Right lobe of liver (tissue), 6 donors: ENCODE measurements around the gene MSRB1. TPM values are rescaled to one million over a fixed set of nuclear protein-coding genes. Genes with fewer than 3 reads are reported as not detected.

Experiments used
- ATAC-seq, 4 donors: fragments of 200-7000 bp; cut with Tn5 transposase; one replicate each; pipeline ENCODE4 v1.9.1; 2020; ENCODE audit warnings: mild to moderate bottlenecking in 4 of 4, moderate library complexity in 4 of 4
- DNase-seq, 3 donors: peaks; one replicate each; pipeline ENCODE4 v3.0.0-alpha.2; 2020
- H3K27ac ChIP-seq, 3 donors: fragments of 200-600 bp; one replicate each; pipeline ENCODE4 v1.8.0; 2022
- H3K27me3 ChIP-seq, 2 donors: fragments of 200-600 bp; one replicate each; pipeline ENCODE4 v1.8.0; 2022
- H3K36me3 ChIP-seq, 4 donors: fragments of 200-600 bp; sonication (generic) in 1 of 4; one replicate each; pipeline versions ENCODE4 v1.5.1 to v1.8.0; 2017 to 2022; ENCODE audit warnings: control low read depth in 1 of 4
- H3K4me1 ChIP-seq, 4 donors: fragments of 200-600 bp; sonication (generic) in 1 of 4; one replicate each; pipeline versions ENCODE4 v1.5.1 to v1.8.0; 2017 to 2022; ENCODE audit warnings: control low read depth in 1 of 4
- H3K4me3 ChIP-seq, 3 donors: fragments of 200-600 bp; one replicate each; pipeline ENCODE4 v1.8.0; 2022
- H3K9me3 ChIP-seq, 4 donors: fragments of 200-600 bp; sonication (generic) in 1 of 4; one replicate each; pipeline versions ENCODE4 v1.5.1 to v1.8.0; 2017 to 2022; ENCODE audit warnings: control low read depth in 1 of 4
- POLR2A ChIP-seq: fragments of 450-650 bp; IDR thresholded peaks from one replicate; pipeline ENCODE4 v1.6.1; 2017; ENCODE audit warnings: antibody characterized with exemption, mild to moderate bottlenecking
- WGBS: methylation state at CpG from one replicate; pipeline ENCODE4 v1.1.6; 2018; ENCODE audit warnings: low coverage, low lambda C conversion rate; ENCODE audit not compliant: insufficient coverage; ENCODE audit errors: missing lambda C conversion rate; 5-methylcytosine and 5-hydroxymethylcytosine counted together
- intact Hi-C, 2 donors: fragments of 100-400 bp; cut with DNase I; formaldehyde crosslinking; loops; one replicate each; pipeline versions ENCODE4 v1.11.2 to v1.14.1; 2022
- total RNA-seq, 6 experiments: library from RNA; depleted of rRNA in 2 of 6; stranded (reverse); fragments of >200 nt in 2 of 6; fragmentation: NEBNext Ultra II Directional in 3 of 6; extraction: Animal tissue kit (Norgen Biotek cat#: 25700) in 3 of 6; gene quantifications; one replicate each; pipeline versions ENCODE4 v1.1.0 to v1.2.4, GENCODE V29; 2016 to 2023
- TF ChIP-seq, protein P1 (sequence below), 4 donors: fragments of 200-600 bp in 3 of 4; fragments of 450-650 bp in 1 of 4; IDR thresholded peaks; one replicate each; pipeline versions ENCODE4 v1.5.1 to v1.8.0; 2016 to 2022; ENCODE audit warnings: antibody characterized with exemption in 4 of 4, mild to moderate bottlenecking in 2 of 4
- donor health status: DM: no; HTN: yes; CAD: no.
- donor health status: DM: no; HTN: no; CAD: no.
- donor health status: DM: no; HTN: no; CAD: no.
- donor health status: DM: no; HTN: yes; CAD: no.
- donor health status: DM: no; HTN: yes; CAD: no.

MSRB1 gene
- total RNA-seq, 6 experiments from 2014 or later = 63.4 to 121 (median 98.5) TPM

DNA sequence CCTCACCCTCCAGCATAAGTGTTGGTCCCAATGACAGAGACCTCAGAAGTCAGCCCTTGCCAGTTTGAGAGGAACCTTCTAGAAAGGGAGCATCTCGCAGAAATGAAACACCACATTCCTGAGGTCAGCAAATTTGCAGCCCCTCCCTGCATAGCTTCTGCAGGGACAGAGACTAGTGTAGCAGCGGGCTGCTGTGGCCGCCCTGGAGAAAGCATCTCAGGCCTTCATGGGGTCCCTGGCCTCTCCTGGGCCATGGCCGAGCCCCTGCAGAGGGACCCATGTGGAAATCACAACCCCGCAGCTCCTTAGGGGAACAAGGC, 36.2 kb downstream of the MSRB1 start:
- TF ChIP-seq, protein P1, sequence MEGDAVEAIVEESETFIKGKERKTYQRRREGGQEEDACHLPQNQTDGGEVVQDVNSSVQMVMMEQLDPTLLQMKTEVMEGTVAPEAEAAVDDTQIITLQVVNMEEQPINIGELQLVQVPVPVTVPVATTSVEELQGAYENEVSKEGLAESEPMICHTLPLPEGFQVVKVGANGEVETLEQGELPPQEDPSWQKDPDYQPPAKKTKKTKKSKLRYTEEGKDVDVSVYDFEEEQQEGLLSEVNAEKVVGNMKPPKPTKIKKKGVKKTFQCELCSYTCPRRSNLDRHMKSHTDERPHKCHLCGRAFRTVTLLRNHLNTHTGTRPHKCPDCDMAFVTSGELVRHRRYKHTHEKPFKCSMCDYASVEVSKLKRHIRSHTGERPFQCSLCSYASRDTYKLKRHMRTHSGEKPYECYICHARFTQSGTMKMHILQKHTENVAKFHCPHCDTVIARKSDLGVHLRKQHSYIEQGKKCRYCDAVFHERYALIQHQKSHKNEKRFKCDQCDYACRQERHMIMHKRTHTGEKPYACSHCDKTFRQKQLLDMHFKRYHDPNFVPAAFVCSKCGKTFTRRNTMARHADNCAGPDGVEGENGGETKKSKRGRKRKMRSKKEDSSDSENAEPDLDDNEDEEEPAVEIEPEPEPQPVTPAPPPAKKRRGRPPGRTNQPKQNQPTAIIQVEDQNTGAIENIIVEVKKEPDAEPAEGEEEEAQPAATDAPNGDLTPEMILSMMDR (IDR thresholded peaks at IDR 0.05) = no peak
- TF ChIP-seq POLR2A = no peak
- H3K4me3 ChIP-seq = no peak overlapping the region
- no peaks in the 10 kb centered on the region for H3K27me3 ChIP-seq
- H3K36me3 ChIP-seq = no peaks in the 10 kb centered on the region
- no peaks in the 10 kb centered on the region for H3K9me3 ChIP-seq
- intact Hi-C loops = no loop called here
- WGBS = 100% methylated on average over 1 of the region's 5 CpGs
- DNase-seq (no peak), ATAC-seq (no peak)
- H3K27ac ChIP-seq = no peak overlapping the region
- H3K4me1 ChIP-seq = no peaks in the 10 kb centered on the region

GRCh38 chr16:1906055-1906845, 36.7 kb downstream of the MSRB1 start:
- Histone ChIP-seq H3K27me3 (no peaks in the 10 kb centered on the region), H3K27ac (no peak overlapping the region), H3K4me3 (no peak overlapping the region), H3K36me3 (no peaks in the 10 kb centered on the region), H3K9me3 (no peaks in the 10 kb centered on the region), H3K4me1 (no peaks in the 10 kb centered on the region)
- ATAC-seq = no peak
- intact Hi-C loops = no loop called here
- no peak for DNase-seq
- 68% methylated on average over 8 of the region's 31 CpGs for WGBS
- TF ChIP-seq, protein P1 (IDR thresholded peaks at IDR 0.05) = no peak
- no peak for TF ChIP-seq POLR2A

- Histone ChIP-seq H3K27me3 (no peaks in the 10 kb centered on the region), H3K27ac (no peak overlapping the region), H3K4me3 (no peak overlapping the region), H3K4me1 (no peaks in the 10 kb centered on the region), H3K36me3 (no peaks in the 10 kb centered on the region), H3K9me3 (no peaks in the 10 kb centered on the region)
- ATAC-seq = no peak
- 44% methylated on average over 6 of the region's 22 CpGs for WGBS
- TF ChIP-seq POLR2A = no peak
- TF ChIP-seq, protein P1 (IDR thresholded peaks at IDR 0.05) = no peak
- intact Hi-C loops = no loop called here
- no peak for DNase-seq
Measured at GRCh38 chr16:1903845-1904840, 38.9 kb downstream of the MSRB1 start.

GRCh38 chr16:1903220-1903574, 39.8 kb downstream of the MSRB1 start:
- WGBS = 77% methylated on average over 5 of the region's 13 CpGs
- intact Hi-C loops = no loop called here
- DNase-seq = no peak

More at GRCh38 chr16:1903220-1903574, 39.8 kb downstream of the MSRB1 start:
- ATAC-seq = no peak
- no peak overlapping the region for H3K4me3 ChIP-seq
- no peaks in the 10 kb centered on the region for H3K9me3 ChIP-seq
- H3K36me3 ChIP-seq = no peaks in the 10 kb centered on the region
- no peak overlapping the region for H3K27ac ChIP-seq
- TF ChIP-seq, protein P1 (IDR thresholded peaks at IDR 0.05) = no peak
- no peak for TF ChIP-seq POLR2A
- H3K4me1 ChIP-seq = no peaks in the 10 kb centered on the region
- H3K27me3 ChIP-seq = no peaks in the 10 kb centered on the region
